Activated CD8-positive, alpha-beta T cell treated with anti-CD3 and anti-CD28 coated beads, Interleukin-2, amount 10 ng/mL, durations not matched to agents 7 days and 5 days (primary cell): ENCODE results near the gene FGFRL1. TPM values are rescaled to one million over a fixed set of nuclear protein-coding genes. Genes with fewer than 3 reads are reported as not detected.
A peak's percentile ranks its signal among the peaks of the same experiment; 100 is the strongest.
"Not testable (repeated sequence)": the region's sequence is repeated elsewhere in the genome, so short reads cannot be mapped to it uniquely, and the experiment has no call there.

Source experiments
- ATAC-seq: fragments of 150-1000 bp; cut with Tn5 transposase; one replicate; pipeline ENCODE4 v1.10.0; 2021; ENCODE audit warnings: moderate library complexity
- CTCF ChIA-PET: fragments of 350-600 bp; sonication (Branson Sonifier 250); formaldehyde crosslinking; loops from one replicate; lab custom pipeline; 2021; ENCODE audit warnings: antibody characterized with exemption; lab: Charles Lee
- POLR2A ChIA-PET: fragments of 350-600 bp; sonication (Branson Sonifier 250); formaldehyde crosslinking; loops from one replicate; lab custom pipeline; 2021; ENCODE audit warnings: antibody characterized with exemption; lab: Charles Lee
- DNase-seq: peaks from one replicate; pipeline ENCODE4 v3.0.0-alpha.2; 2020
- H3K27ac Mint-ChIP-seq: one replicate; pipeline ENCODE4 v1.8.0; 2021; ENCODE audit warnings: mild to moderate bottlenecking, mixed read lengths
- H3K27me3 Mint-ChIP-seq: one replicate; pipeline ENCODE4 v1.8.0; 2021; ENCODE audit warnings: low read depth, mixed read lengths
- H3K36me3 Mint-ChIP-seq: one replicate; pipeline ENCODE4 v1.8.0; 2021; ENCODE audit warnings: low read depth, mixed read lengths
- H3K4me1 Mint-ChIP-seq: one replicate; pipeline ENCODE4 v1.8.0; 2021; ENCODE audit warnings: low read depth, mixed read lengths
- H3K4me3 Mint-ChIP-seq: one replicate; pipeline ENCODE4 v1.8.0; 2021; ENCODE audit warnings: mild to moderate bottlenecking, mixed read lengths
- H3K9me3 Mint-ChIP-seq: one replicate; pipeline ENCODE4 v1.8.0; 2022; ENCODE audit warnings: mixed read lengths; ENCODE audit not compliant: insufficient read depth
- total RNA-seq, 2 experiments: library from RNA; stranded (reverse); gene quantifications; one replicate each; pipeline ENCODE4 v1.2.3, GENCODE V29; 2021

The FGFRL1 gene
- total RNA-seq, 2 experiments from 2014 or later, result 8.1 to 10.1 TPM

DNA sequence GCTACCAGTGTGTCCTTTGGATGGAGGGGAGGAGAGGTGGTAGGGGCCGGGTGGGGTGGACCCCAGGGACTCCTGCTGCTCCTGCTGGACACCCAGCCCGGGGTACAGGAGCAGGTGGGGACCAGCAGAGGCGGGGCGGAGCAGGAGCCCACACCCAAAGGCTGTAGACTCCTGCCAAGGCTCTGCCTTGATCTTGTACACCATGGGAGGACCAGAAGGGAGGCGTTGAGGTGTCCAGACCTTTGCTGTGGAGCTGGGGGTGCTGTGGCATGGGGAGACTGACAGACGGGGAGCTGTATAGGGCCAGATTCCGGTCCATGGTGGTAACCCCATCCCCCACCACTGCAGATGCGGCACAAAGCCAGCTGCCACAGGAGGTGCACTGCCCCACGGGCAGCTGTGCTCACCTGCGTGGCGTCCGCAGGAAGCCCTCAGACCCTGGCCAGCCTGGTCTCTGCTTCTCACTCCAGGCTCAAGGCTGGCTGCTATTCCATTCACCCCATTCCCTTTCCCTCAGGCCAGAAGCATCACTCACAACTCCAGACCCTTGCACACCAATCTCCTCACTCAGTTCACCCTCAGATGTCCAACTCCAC is 13.2 kb upstream of the FGFRL1 start:
- ChIA-PET POLR2A (no interaction called here), CTCF (interaction anchor here (1.2 kb wide), 1 partner anchor 11 kb away, joined by 3 read pairs; the partner anchor contains the start of gene IDUA)
- no peaks in the 10 kb centered on the region for H3K36me3 Mint-ChIP-seq
- H3K4me3 Mint-ChIP-seq, result no peak overlapping the region
- H3K27ac Mint-ChIP-seq, result no peak overlapping the region
- peaks cover 31% of the 10 kb centered on the region for H3K27me3 Mint-ChIP-seq
- DNase-seq (no peak), ATAC-seq (no peak)
- H3K4me1 Mint-ChIP-seq, result no peaks in the 10 kb centered on the region
- no peaks in the 10 kb centered on the region for H3K9me3 Mint-ChIP-seq

- POLR2A ChIA-PET, H3K36me3 Mint-ChIP-seq, ATAC-seq, DNase-seq, H3K4me3 Mint-ChIP-seq, H3K4me1 Mint-ChIP-seq, H3K9me3 Mint-ChIP-seq, H3K27ac Mint-ChIP-seq: not testable (repeated sequence)
- CTCF ChIA-PET, result interaction anchor here (1.2 kb wide), 1 partner anchor 12 kb away, joined by 3 read pairs; the partner anchor contains the start of gene IDUA
- H3K27me3 Mint-ChIP-seq, result peaks cover 38% of the 10 kb centered on the region
Measured at GRCh38 chr4:999240-999863, 12.1 kb upstream of the FGFRL1 start.

GRCh38 chr4:999882-1000425 is 11.5 kb upstream of the FGFRL1 start:
- no peaks in the 10 kb centered on the region for H3K4me1 Mint-ChIP-seq
- CTCF ChIA-PET, result no interaction called here
- no peak overlapping the region for H3K4me3 Mint-ChIP-seq
- ATAC-seq (no peak), DNase-seq (no peak)
- no peak overlapping the region for H3K27ac Mint-ChIP-seq
- POLR2A ChIA-PET, result no interaction called here
- H3K36me3 Mint-ChIP-seq, result no peaks in the 10 kb centered on the region
- no peaks in the 10 kb centered on the region for H3K9me3 Mint-ChIP-seq
- peaks cover 41% of the 10 kb centered on the region for H3K27me3 Mint-ChIP-seq

GRCh38 chr4:1000686-1001260 is 10.7 kb upstream of the FGFRL1 start:
- POLR2A ChIA-PET, result no interaction called here

GRCh38 chr4:1001561-1002130 is 9.8 kb upstream of the FGFRL1 start:
- no peak overlapping the region for H3K27ac Mint-ChIP-seq

More at GRCh38 chr4:1000686-1001260, 10.7 kb upstream of the FGFRL1 start:
- H3K36me3 Mint-ChIP-seq, result no peaks in the 10 kb centered on the region
- H3K27ac Mint-ChIP-seq, result no peak overlapping the region
- no peaks in the 10 kb centered on the region for H3K9me3 Mint-ChIP-seq
- peaks cover 41% of the 10 kb centered on the region for H3K27me3 Mint-ChIP-seq
- CTCF ChIA-PET, result no interaction called here
- ATAC-seq, result no peak
- no peak for DNase-seq
- no peak overlapping the region for H3K4me3 Mint-ChIP-seq
- H3K4me1 Mint-ChIP-seq, result no peaks in the 10 kb centered on the region

DNA sequence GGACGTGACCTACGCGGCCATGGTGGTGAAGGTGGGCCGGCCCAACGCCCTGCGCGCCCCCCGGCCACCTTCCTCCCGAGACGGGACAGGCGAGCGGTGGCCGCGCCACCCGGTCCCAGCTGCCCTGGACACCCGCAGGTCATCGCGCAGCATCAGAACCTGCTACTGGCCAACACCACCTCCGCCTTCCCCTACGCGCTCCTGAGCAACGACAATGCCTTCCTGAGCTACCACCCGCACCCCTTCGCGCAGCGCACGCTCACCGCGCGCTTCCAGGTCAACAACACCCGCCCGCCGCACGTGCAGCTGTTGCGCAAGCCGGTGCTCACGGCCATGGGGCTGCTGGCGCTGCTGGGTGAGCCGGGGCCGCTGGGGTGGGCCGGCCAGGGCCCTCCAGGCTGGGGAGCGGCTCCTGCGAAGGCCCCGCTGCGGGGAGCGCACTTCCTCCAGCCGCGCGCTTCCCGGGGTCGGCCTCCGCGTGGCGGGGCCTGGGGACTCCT is 9.2 kb upstream of the FGFRL1 start:
- ATAC-seq, result peak; percentile 28
- DNase-seq, result no peak
- Mint-ChIP-seq H3K9me3 (no peaks in the 10 kb centered on the region), H3K27ac (no peak overlapping the region), H3K4me3 (no peak overlapping the region), H3K4me1 (no peaks in the 10 kb centered on the region), H3K27me3 (peaks cover 46% of the 10 kb centered on the region), H3K36me3 (no peaks in the 10 kb centered on the region)
- ChIA-PET CTCF (interaction anchor here (0.8 kb wide), 1 partner anchor 15 kb away, joined by 3 read pairs; no protein-coding TSS in a partner anchor), POLR2A (no interaction called here)

More at GRCh38 chr4:1001561-1002130, 9.8 kb upstream of the FGFRL1 start:
- DNase-seq (no peak), ATAC-seq (no peak)
- Mint-ChIP-seq H3K36me3 (no peaks in the 10 kb centered on the region), H3K9me3 (no peaks in the 10 kb centered on the region), H3K4me3 (no peak overlapping the region), H3K27me3 (peaks cover 45% of the 10 kb centered on the region), H3K4me1 (no peaks in the 10 kb centered on the region)
- ChIA-PET CTCF (interaction anchor here (0.8 kb wide), 1 partner anchor 14 kb away, joined by 3 read pairs; no protein-coding TSS in a partner anchor), POLR2A (no interaction called here)

DNA sequence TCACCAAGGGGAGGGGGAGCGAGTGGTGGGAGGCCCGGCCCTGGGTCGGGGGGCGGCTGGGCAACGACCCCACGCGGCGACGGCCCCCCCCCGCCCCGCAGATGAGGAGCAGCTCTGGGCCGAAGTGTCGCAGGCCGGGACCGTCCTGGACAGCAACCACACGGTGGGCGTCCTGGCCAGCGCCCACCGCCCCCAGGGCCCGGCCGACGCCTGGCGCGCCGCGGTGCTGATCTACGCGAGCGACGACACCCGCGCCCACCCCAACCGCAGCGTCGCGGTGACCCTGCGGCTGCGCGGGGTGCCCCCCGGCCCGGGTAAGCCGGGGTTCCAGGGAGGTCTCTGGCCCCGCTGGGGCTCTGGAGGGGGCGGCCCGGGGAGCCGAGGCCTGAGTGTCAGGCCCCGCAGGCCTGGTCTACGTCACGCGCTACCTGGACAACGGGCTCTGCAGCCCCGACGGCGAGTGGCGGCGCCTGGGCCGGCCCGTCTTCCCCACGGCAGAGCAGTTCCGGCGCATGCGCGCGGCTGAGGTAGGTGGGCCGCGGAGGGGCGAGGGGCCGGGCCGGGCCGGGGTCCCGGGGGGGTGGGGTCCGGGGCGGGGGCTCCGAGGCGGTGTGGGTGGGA is 8.7 kb upstream of the FGFRL1 start:
- H3K9me3 Mint-ChIP-seq, result no peaks in the 10 kb centered on the region
- H3K36me3 Mint-ChIP-seq, result no peaks in the 10 kb centered on the region
- DNase-seq, result no peak
- H3K4me1 Mint-ChIP-seq, result no peaks in the 10 kb centered on the region
- ATAC-seq, result no peak
- CTCF ChIA-PET, result interaction anchor here (0.8 kb wide), 1 partner anchor 15 kb away, joined by 3 read pairs; no protein-coding TSS in a partner anchor
- peaks cover 50% of the 10 kb centered on the region for H3K27me3 Mint-ChIP-seq
- H3K27ac Mint-ChIP-seq, result no peak overlapping the region
- POLR2A ChIA-PET, result no interaction called here
- no peak overlapping the region for H3K4me3 Mint-ChIP-seq

GRCh38 chr4:1003271-1004070 is 8.0 kb upstream of the FGFRL1 start:
- Mint-ChIP-seq H3K4me1 (peaks cover under 1% of the 10 kb centered on the region), H3K27me3 (peaks cover 51% of the 10 kb centered on the region), H3K9me3 (no peaks in the 10 kb centered on the region), H3K4me3 (no peak overlapping the region), H3K27ac (no peak overlapping the region), H3K36me3 (no peaks in the 10 kb centered on the region)
- POLR2A ChIA-PET, result no interaction called here
- no peak for ATAC-seq
- no peak for DNase-seq
- CTCF ChIA-PET, result no interaction called here

DNA sequence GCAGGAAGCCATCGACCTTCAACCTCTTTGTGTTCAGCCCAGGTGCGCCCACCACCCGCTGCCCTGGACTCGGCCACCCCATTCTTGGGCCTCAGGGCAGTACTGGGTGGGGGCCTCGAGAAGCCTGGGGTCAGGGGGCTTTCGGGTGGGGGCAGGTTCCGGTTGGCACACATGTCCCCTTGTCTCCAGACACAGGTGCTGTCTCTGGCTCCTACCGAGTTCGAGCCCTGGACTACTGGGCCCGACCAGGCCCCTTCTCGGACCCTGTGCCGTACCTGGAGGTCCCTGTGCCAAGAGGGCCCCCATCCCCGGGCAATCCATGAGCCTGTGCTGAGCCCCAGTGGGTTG is 7.4 kb upstream of the FGFRL1 start:
- POLR2A ChIA-PET, result no interaction called here
- ATAC-seq (no peak), DNase-seq (no peak)
- no peaks in the 10 kb centered on the region for H3K36me3 Mint-ChIP-seq
- H3K4me1 Mint-ChIP-seq, result peaks cover 6% of the 10 kb centered on the region
- H3K4me3 Mint-ChIP-seq, result no peak overlapping the region
- CTCF ChIA-PET, result no interaction called here
- peaks cover 53% of the 10 kb centered on the region for H3K27me3 Mint-ChIP-seq
- no peaks in the 10 kb centered on the region for H3K9me3 Mint-ChIP-seq
- H3K27ac Mint-ChIP-seq, result no peak overlapping the region

GRCh38 chr4:1004557-1005485 is 6.6 kb upstream of the FGFRL1 start:
- POLR2A ChIA-PET, result no interaction called here

More at GRCh38 chr4:1004557-1005485, 6.6 kb upstream of the FGFRL1 start:
- Mint-ChIP-seq H3K36me3 (no peaks in the 10 kb centered on the region), H3K4me3 (no peak overlapping the region), H3K9me3 (no peaks in the 10 kb centered on the region), H3K27me3 (peaks cover 51% of the 10 kb centered on the region), H3K27ac (no peak overlapping the region), H3K4me1 (peaks cover 9% of the 10 kb centered on the region)
- ATAC-seq, result no peak
- no peak for DNase-seq
- CTCF ChIA-PET, result interaction anchor here (0.6 to 1.2 kb wide), 2 partner anchors 18 to 205 kb away, joined by 3 read pairs; partner anchors contain the start of gene IDUA
